Activated T-helper 17 cell treated with anti-CD3 and anti-CD28 coated beads, Interleukin-2, amount 50 U/mL, for 72 hours (primary cell): Measurements from ENCODE around the gene RGS5. TPM values are rescaled to one million over a fixed set of nuclear protein-coding genes. Genes with fewer than 3 reads are reported as not detected.

ENCODE experiments used
- ATAC-seq: fragments of 150-1000 bp; cut with Tn5 transposase; replicated peaks from 2 replicates; pipeline ENCODE4 v1.10.0; 2021; ENCODE audit warnings: mild to moderate bottlenecking, moderate library complexity
- H3K27ac Mint-ChIP-seq: one replicate; pipeline ENCODE4 v1.8.0; 2022; ENCODE audit warnings: mixed read lengths
- H3K27me3 Mint-ChIP-seq: one replicate; pipeline ENCODE4 v1.8.0; 2022; ENCODE audit warnings: mixed read lengths
- H3K36me3 Mint-ChIP-seq: one replicate; pipeline ENCODE4 v1.8.0; 2022; ENCODE audit warnings: low read depth, mild to moderate bottlenecking, mixed read lengths
- H3K4me1 Mint-ChIP-seq: one replicate; pipeline ENCODE4 v1.8.0; 2022; ENCODE audit warnings: mixed read lengths
- H3K4me3 Mint-ChIP-seq: one replicate; pipeline ENCODE4 v1.8.0; 2022; ENCODE audit warnings: mild to moderate bottlenecking, mixed read lengths
- H3K9me3 Mint-ChIP-seq: one replicate; pipeline ENCODE4 v1.8.0; 2022; ENCODE audit warnings: mixed read lengths
- total RNA-seq, 2 donors: library from RNA; stranded (reverse); gene quantifications; one replicate each; pipeline ENCODE4 v1.2.3, GENCODE V29; 2022

Gene RGS5
- total RNA-seq, 2 donors from 2014 or later = 1.1 to 1.6 TPM

GRCh38 chr1:163197022-163197421 lies 5.7 kb downstream of the RGS5 start:
- no peak overlapping the region for H3K4me3 Mint-ChIP-seq
- no peaks in the 10 kb centered on the region for H3K9me3 Mint-ChIP-seq
- no peak overlapping the region for H3K27ac Mint-ChIP-seq
- no peaks in the 10 kb centered on the region for H3K4me1 Mint-ChIP-seq
- H3K36me3 Mint-ChIP-seq = no peaks in the 10 kb centered on the region
- no peaks in the 10 kb centered on the region for H3K27me3 Mint-ChIP-seq
- no peak for ATAC-seq

GRCh38 chr1:163196449-163196787 lies 6.3 kb downstream of the RGS5 start:
- H3K9me3 Mint-ChIP-seq = no peaks in the 10 kb centered on the region
- no peaks in the 10 kb centered on the region for H3K36me3 Mint-ChIP-seq
- no peak overlapping the region for H3K4me3 Mint-ChIP-seq
- no peak for ATAC-seq
- H3K4me1 Mint-ChIP-seq = no peaks in the 10 kb centered on the region
- no peaks in the 10 kb centered on the region for H3K27me3 Mint-ChIP-seq
- H3K27ac Mint-ChIP-seq = no peak overlapping the region

GRCh38 chr1:163195728-163196448 lies 6.8 kb downstream of the RGS5 start:
- Mint-ChIP-seq H3K27me3 (no peaks in the 10 kb centered on the region), H3K4me1 (no peaks in the 10 kb centered on the region), H3K27ac (no peak overlapping the region), H3K4me3 (no peak overlapping the region), H3K9me3 (no peaks in the 10 kb centered on the region), H3K36me3 (no peaks in the 10 kb centered on the region)
- no peak for ATAC-seq

GRCh38 chr1:163191301-163191700 lies 11.4 kb downstream of the RGS5 start:
- Mint-ChIP-seq H3K4me1 (no peaks in the 10 kb centered on the region), H3K27ac (no peak overlapping the region), H3K27me3 (no peaks in the 10 kb centered on the region), H3K9me3 (no peaks in the 10 kb centered on the region), H3K36me3 (no peaks in the 10 kb centered on the region), H3K4me3 (no peak overlapping the region)
- no peak for ATAC-seq

GRCh38 chr1:163188947-163189346 lies 13.8 kb downstream of the RGS5 start:
- H3K4me3 Mint-ChIP-seq = no peak overlapping the region

GRCh38 chr1:163187849-163188248 lies 14.9 kb downstream of the RGS5 start:
- no peak overlapping the region for H3K27ac Mint-ChIP-seq
- H3K27me3 Mint-ChIP-seq = peaks cover 6% of the 10 kb centered on the region
- no peaks in the 10 kb centered on the region for H3K9me3 Mint-ChIP-seq
- no peaks in the 10 kb centered on the region for H3K4me1 Mint-ChIP-seq
- ATAC-seq = no peak
- H3K36me3 Mint-ChIP-seq = no peaks in the 10 kb centered on the region
- no peak overlapping the region for H3K4me3 Mint-ChIP-seq

More at GRCh38 chr1:163188947-163189346, 13.8 kb downstream of the RGS5 start:
- H3K27ac Mint-ChIP-seq = no peak overlapping the region
- no peaks in the 10 kb centered on the region for H3K36me3 Mint-ChIP-seq
- no peaks in the 10 kb centered on the region for H3K9me3 Mint-ChIP-seq
- no peak for ATAC-seq
- H3K27me3 Mint-ChIP-seq = peaks cover 6% of the 10 kb centered on the region
- H3K4me1 Mint-ChIP-seq = no peaks in the 10 kb centered on the region

- Mint-ChIP-seq H3K4me1 (no peaks in the 10 kb centered on the region), H3K27ac (no peak overlapping the region), H3K27me3 (peaks cover 6% of the 10 kb centered on the region), H3K4me3 (no peak overlapping the region), H3K36me3 (no peaks in the 10 kb centered on the region), H3K9me3 (no peaks in the 10 kb centered on the region)
- ATAC-seq = no peak
These were observed 15.9 kb downstream of the RGS5 start for GRCh38 chr1:163186862-163187261.

GRCh38 chr1:163182330-163182949 lies 20.3 kb downstream of the RGS5 start:
- no peak for ATAC-seq
- H3K9me3 Mint-ChIP-seq = no peaks in the 10 kb centered on the region

GRCh38 chr1:163178628-163179027 lies 24.1 kb downstream of the RGS5 start:
- Mint-ChIP-seq H3K9me3 (no peaks in the 10 kb centered on the region), H3K27ac (no peak overlapping the region), H3K4me3 (no peak overlapping the region), H3K4me1 (no peaks in the 10 kb centered on the region), H3K27me3 (peaks cover 7% of the 10 kb centered on the region), H3K36me3 (no peaks in the 10 kb centered on the region)
- no peak for ATAC-seq

More at GRCh38 chr1:163182330-163182949, 20.3 kb downstream of the RGS5 start:
- no peaks in the 10 kb centered on the region for H3K4me1 Mint-ChIP-seq
- peaks cover 6% of the 10 kb centered on the region for H3K27me3 Mint-ChIP-seq
- H3K36me3 Mint-ChIP-seq = no peaks in the 10 kb centered on the region
- no peak overlapping the region for H3K27ac Mint-ChIP-seq
- H3K4me3 Mint-ChIP-seq = no peak overlapping the region

GRCh38 chr1:163176797-163177196 lies 25.9 kb downstream of the RGS5 start:
- Mint-ChIP-seq H3K4me1 (no peaks in the 10 kb centered on the region), H3K36me3 (no peaks in the 10 kb centered on the region), H3K27ac (no peak overlapping the region), H3K9me3 (no peaks in the 10 kb centered on the region), H3K4me3 (no peak overlapping the region), H3K27me3 (peaks cover 12% of the 10 kb centered on the region)
- ATAC-seq = no peak

- Mint-ChIP-seq H3K36me3 (no peaks in the 10 kb centered on the region), H3K27ac (no peak overlapping the region), H3K4me3 (no peak overlapping the region), H3K27me3 (peaks cover 12% of the 10 kb centered on the region), H3K4me1 (no peaks in the 10 kb centered on the region), H3K9me3 (no peaks in the 10 kb centered on the region)
- ATAC-seq = no peak
These were observed 27.9 kb downstream of the RGS5 start for GRCh38 chr1:163174524-163175437.

- Mint-ChIP-seq H3K27me3 (peaks cover 12% of the 10 kb centered on the region), H3K27ac (no peak overlapping the region), H3K4me3 (no peak overlapping the region), H3K36me3 (no peaks in the 10 kb centered on the region), H3K9me3 (no peaks in the 10 kb centered on the region), H3K4me1 (no peaks in the 10 kb centered on the region)
- ATAC-seq = no peak
These were observed 29.6 kb downstream of the RGS5 start for GRCh38 chr1:163173121-163173520.

GRCh38 chr1:163172596-163172995 lies 30.1 kb downstream of the RGS5 start:
- no peak for ATAC-seq
- Mint-ChIP-seq H3K9me3 (no peaks in the 10 kb centered on the region), H3K36me3 (no peaks in the 10 kb centered on the region), H3K4me1 (no peaks in the 10 kb centered on the region), H3K27me3 (peaks cover 12% of the 10 kb centered on the region), H3K27ac (no peak overlapping the region), H3K4me3 (no peak overlapping the region)

GRCh38 chr1:163171826-163172225 lies 30.9 kb downstream of the RGS5 start:
- no peak for ATAC-seq
- H3K27me3 Mint-ChIP-seq = peaks cover 12% of the 10 kb centered on the region
- H3K4me1 Mint-ChIP-seq = no peaks in the 10 kb centered on the region
- no peaks in the 10 kb centered on the region for H3K9me3 Mint-ChIP-seq
- H3K4me3 Mint-ChIP-seq = no peak overlapping the region
- no peak overlapping the region for H3K27ac Mint-ChIP-seq
- no peaks in the 10 kb centered on the region for H3K36me3 Mint-ChIP-seq
